Small intestine (tissue), 7 donors: ENCODE results near the gene MEIS2. TPM values are rescaled to one million over a fixed set of nuclear protein-coding genes. Genes with fewer than 3 reads are reported as not detected.

ENCODE experiments used
- DNase-seq, 2 donors: peaks; one replicate each; pipeline versions ENCODE4 v3.0.0 to v3.0.0-alpha.2; 2013
- FAIRE-seq: peaks from 2 replicates; lab custom pipeline; 2012; peaks lifted over from hg19 to GRCh38; lab: Jason Lieb, UNC
- H3K27ac ChIP-seq, 3 donors: one replicate each; pipeline ENCODE4 v1.5.1; 2013; ENCODE audit warnings: low read length in 2 of 3, mild to moderate bottlenecking in 2 of 3, control low read depth in 1 of 3, inconsistent platforms in 1 of 3, low read depth in 1 of 3, moderate library complexity in 1 of 3
- H3K27me3 ChIP-seq, 3 donors: one replicate each; pipeline ENCODE4 v1.6.1; 2013; ENCODE audit warnings: low read length in 3 of 3, inconsistent platforms in 1 of 3; ENCODE audit not compliant: control insufficient read depth in 3 of 3, insufficient read depth in 3 of 3
- H3K36me3 ChIP-seq, 3 donors: one replicate each; pipeline ENCODE4 v1.6.1; 2013; ENCODE audit warnings: low read length in 3 of 3, inconsistent platforms in 1 of 3, low read depth in 1 of 3, mild to moderate bottlenecking in 1 of 3, moderate library complexity in 1 of 3; ENCODE audit not compliant: control insufficient read depth in 3 of 3, insufficient read depth in 2 of 3
- H3K4me1 ChIP-seq, 3 donors: one replicate each; pipeline ENCODE4 v1.6.1; 2013; ENCODE audit warnings: low read length in 2 of 3, inconsistent platforms in 1 of 3, low read depth in 1 of 3, mild to moderate bottlenecking in 1 of 3, moderate library complexity in 1 of 3; ENCODE audit not compliant: control insufficient read depth in 3 of 3, insufficient read depth in 2 of 3
- H3K4me3 ChIP-seq, 3 donors: one replicate each; pipeline ENCODE4 v1.5.1; 2013; ENCODE audit warnings: low read length in 3 of 3, control low read depth in 1 of 3, inconsistent platforms in 1 of 3, low read depth in 1 of 3, mild to moderate bottlenecking in 1 of 3, moderate library complexity in 1 of 3
- H3K9me3 ChIP-seq, 2 donors: one replicate each; pipeline ENCODE4 v1.6.1; 2013; ENCODE audit warnings: low read depth in 1 of 2, low read length in 1 of 2; ENCODE audit not compliant: control insufficient read depth in 2 of 2, insufficient read depth in 1 of 2
- WGBS, 3 donors: extraction: QIAGEN DNeasy Blood & Tissue Kit; methylation state at CpG; one replicate each; pipeline ENCODE4 v1.1.7; 2013; 5-methylcytosine and 5-hydroxymethylcytosine counted together
- polyA plus RNA-seq, 4 donors: library from polyadenylated mRNA; stranded (reverse) in 3 of 4; unstranded in 1 of 4; fragments of 200-250 nt in 3 of 4; fragments of 120-200 nt in 1 of 4; gene quantifications; one replicate each; pipeline versions ENCODE4 v1.2.1 to v1.2.3, GENCODE V29; 2013
- donor health status: healthy with polysubstance abuse.
- donor health status: control.
- donor health status: control.
- donor health status: Bipolar disorder and iron deficiency.
- donor health status: healthy.

MEIS2 gene
- polyA plus RNA-seq, 4 donors = 5.4 to 13.2 (median 10.2) TPM

DNA sequence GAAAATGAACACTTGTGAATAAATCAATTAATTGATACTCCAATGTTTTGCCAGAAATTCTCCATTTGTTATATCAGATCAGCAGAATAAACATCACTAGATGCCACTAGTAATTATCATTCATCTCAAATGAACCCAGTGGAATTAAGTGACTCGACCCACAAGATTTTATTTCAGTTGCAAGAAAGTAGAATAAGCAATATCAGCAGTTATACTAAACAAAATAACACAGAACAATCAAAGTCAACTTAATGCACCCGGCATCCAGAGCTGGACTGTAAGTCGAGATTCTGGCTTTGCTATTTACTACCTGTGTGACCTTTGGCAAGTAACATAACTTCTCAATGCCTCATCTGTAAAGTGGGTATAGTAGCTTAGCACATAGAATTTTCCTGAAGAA is 256.5 kb downstream of the MEIS2 start:
- Histone ChIP-seq H3K9me3 (no peaks in the 10 kb centered on the region), H3K4me3 (no peak overlapping the region), H3K27me3 (no peaks in the 10 kb centered on the region), H3K27ac (no peak overlapping the region), H3K36me3 (no peaks in the 10 kb centered on the region), H3K4me1 (no peaks in the 10 kb centered on the region)
- no peak for DNase-seq
- WGBS, 3 donors = 60 to 69% (median 66%) methylated on average over 3 of the region's 3 CpGs
- FAIRE-seq = no peak

DNA sequence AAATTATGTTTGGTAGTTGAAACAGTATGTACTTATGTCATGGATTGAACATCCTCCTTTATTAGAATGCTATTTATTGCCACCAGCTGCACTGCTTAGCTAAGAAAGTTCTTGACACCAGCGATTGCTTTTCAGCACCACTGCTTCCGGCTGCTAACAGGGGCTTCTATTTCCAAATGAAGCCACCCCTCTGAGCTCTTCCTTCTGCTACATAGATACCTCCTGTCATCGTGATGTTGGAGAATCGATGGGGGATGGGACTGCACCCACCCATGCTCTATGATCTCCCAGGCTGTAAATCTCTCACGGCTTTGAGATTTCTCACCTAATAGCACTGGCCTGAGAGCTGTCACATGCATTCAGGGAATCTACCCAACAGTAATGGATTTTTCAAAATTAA is 259.2 kb downstream of the MEIS2 start:
- Histone ChIP-seq H3K4me1 (no peaks in the 10 kb centered on the region), H3K36me3 (no peaks in the 10 kb centered on the region), H3K27ac (no peak overlapping the region), H3K27me3 (no peaks in the 10 kb centered on the region), H3K4me3 (no peak overlapping the region), H3K9me3 (no peaks in the 10 kb centered on the region)
- WGBS, 3 donors = 47 to 63% (median 59%) methylated on average over 5 of the region's 5 CpGs
- DNase-seq (peak in 1 of 2 donors; percentile 2), FAIRE-seq (no peak)
